Activated CD4-positive, alpha-beta T cell treated with anti-CD3 and anti-CD28 coated beads, Interleukin-2, amount 50 U/mL, for 48 hours (primary cell): ENCODE data around the gene PHACTR2.
"Not testable (repeated sequence)": the region's sequence is repeated elsewhere in the genome, so short reads cannot be mapped to it uniquely, and the experiment has no call there.

ENCODE experiments used
- DNase-seq, 2 experiments: peaks; one replicate each; pipeline ENCODE4 v3.0.0-alpha.2; 2020

PHACTR2 gene

GRCh38 chr6:143822584-143823024, 144.8 kb downstream of the PHACTR2 start:
- DNase-seq = no peak

- DNase-seq = no peak
Measured at GRCh38 chr6:143823548-143823947, 145.8 kb downstream of the PHACTR2 start.

- no peak for DNase-seq
Measured at GRCh38 chr6:143828572-143828971, 150.8 kb downstream of the PHACTR2 start.

- DNase-seq = no peak
Measured at GRCh38 chr6:143836150-143836549, 158.4 kb downstream of the PHACTR2 start.

- DNase-seq = no peak
Measured at GRCh38 chr6:143838395-143838794, 160.6 kb downstream of the PHACTR2 start.

- DNase-seq = no peak
Measured at GRCh38 chr6:143839196-143839595, 161.4 kb downstream of the PHACTR2 start.

GRCh38 chr6:143840595-143841265, 163.0 kb downstream of the PHACTR2 start:
- DNase-seq = no peak

- DNase-seq = no peak
Measured at GRCh38 chr6:143842461-143842901, 164.7 kb downstream of the PHACTR2 start.

- peak; percentile 92 to 95 for DNase-seq
Measured at GRCh38 chr6:143842902-143843676, 165.3 kb downstream of the PHACTR2 start, which contains the start of gene LTV1. Gene LTV1, plus strand, starts transcription at chr6:143843338. Its CDS starts 140 bp downstream, at chr6:143843478.

- DNase-seq = no peak
Measured at GRCh38 chr6:143843677-143843999, 165.9 kb downstream of the PHACTR2 start.

- DNase-seq = peak in 1 of 2 experiments; percentile 6
Measured at GRCh38 chr6:143844006-143844405, 166.2 kb downstream of the PHACTR2 start.

- no peak for DNase-seq
Measured at GRCh38 chr6:143845033-143845432, 167.3 kb downstream of the PHACTR2 start.

- DNase-seq = not testable (repeated sequence)
Measured at GRCh38 chr6:143851706-143852105, 173.9 kb downstream of the PHACTR2 start.

- not testable (repeated sequence) for DNase-seq
Measured at GRCh38 chr6:143855057-143855456, 177.3 kb downstream of the PHACTR2 start.

- DNase-seq = not testable (repeated sequence)
Measured at GRCh38 chr6:143856762-143857161, 179.0 kb downstream of the PHACTR2 start.

- no peak for DNase-seq
Measured at GRCh38 chr6:143857651-143858050, 179.9 kb downstream of the PHACTR2 start.

GRCh38 chr6:143859891-143860660, 182.3 kb downstream of the PHACTR2 start:
- no peak for DNase-seq

GRCh38 chr6:143863771-143864170, 186.0 kb downstream of the PHACTR2 start:
- DNase-seq = no peak

GRCh38 chr6:143864234-143864633, 186.5 kb downstream of the PHACTR2 start, which contains the start of gene ZC2HC1B:
Gene ZC2HC1B, plus strand, starts transcription at chr6:143864474. Its CDS starts 66 bp downstream, at chr6:143864540.
- DNase-seq = no peak

GRCh38 chr6:143867236-143867635, 189.5 kb downstream of the PHACTR2 start:
- no peak for DNase-seq

- not testable (repeated sequence) for DNase-seq
Measured at GRCh38 chr6:143868808-143869207, 191.0 kb downstream of the PHACTR2 start.

GRCh38 chr6:143871202-143871730, 193.5 kb downstream of the PHACTR2 start:
- not testable (repeated sequence) for DNase-seq

GRCh38 chr6:143872201-143872600, 194.4 kb downstream of the PHACTR2 start:
- DNase-seq = no peak
